Hematopoietic multipotent progenitor cell treated with erythropoietin and hydrocortisone succinate and interleukin-3 and kit ligand, for 8 days (in vitro differentiated cells): ENCODE data around the gene TUBGCP2.

ENCODE experiments used
- DNase-seq: peaks from one replicate; pipeline ENCODE4 v3.0.0-alpha.2; 2015

The TUBGCP2 gene

GRCh38 chr10:133339708-133340380 is 31.2 kb upstream of the TUBGCP2 start:
- DNase-seq, result no peak

DNA sequence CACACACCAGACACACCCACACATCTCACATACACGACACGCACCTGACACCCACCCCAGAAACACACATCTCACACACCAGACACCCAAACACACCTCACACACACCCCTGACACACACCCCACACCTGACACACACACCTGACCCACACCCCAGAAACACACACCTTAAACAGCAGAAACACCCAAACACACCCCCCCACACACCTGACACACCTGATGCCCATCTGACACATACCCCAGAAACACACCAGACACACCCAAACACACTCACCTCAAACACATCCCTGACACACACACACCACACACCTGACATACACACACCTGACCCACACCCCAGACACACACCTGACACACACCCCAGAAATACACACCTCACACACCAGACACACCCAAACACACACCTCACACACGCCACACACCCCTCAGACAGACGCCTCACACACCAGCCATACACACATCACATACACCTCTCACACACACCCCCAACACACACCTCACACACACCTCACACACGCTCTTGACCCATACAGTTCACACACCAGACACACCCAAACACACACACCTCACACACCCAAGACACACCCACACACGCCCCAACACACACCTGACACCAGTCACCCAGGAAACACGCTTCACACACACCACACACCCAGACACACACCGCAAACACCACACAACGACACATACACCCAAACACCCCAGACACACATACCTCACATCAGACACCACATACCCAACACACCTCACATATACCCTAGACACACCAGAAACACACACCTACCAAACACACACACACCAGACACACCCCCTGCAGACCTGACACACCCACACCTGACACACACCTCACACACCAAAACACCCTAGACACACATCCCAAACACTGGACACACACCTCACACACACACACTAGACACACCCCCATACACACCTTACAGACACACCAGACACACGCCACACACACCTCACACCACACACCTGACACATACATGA is 29.7 kb upstream of the TUBGCP2 start:
- DNase-seq, result no peak

- DNase-seq, result no peak
These were observed 28.7 kb upstream of the TUBGCP2 start for GRCh38 chr10:133337370-133337725.

- DNase-seq, result no peak
These were observed 28.1 kb upstream of the TUBGCP2 start, which contains the start of gene CALY for GRCh38 chr10:133336577-133337369. Gene CALY (minus strand): TSS chr10:133336896. CDS start chr10:133328989, 7,907 bp downstream.

DNA sequence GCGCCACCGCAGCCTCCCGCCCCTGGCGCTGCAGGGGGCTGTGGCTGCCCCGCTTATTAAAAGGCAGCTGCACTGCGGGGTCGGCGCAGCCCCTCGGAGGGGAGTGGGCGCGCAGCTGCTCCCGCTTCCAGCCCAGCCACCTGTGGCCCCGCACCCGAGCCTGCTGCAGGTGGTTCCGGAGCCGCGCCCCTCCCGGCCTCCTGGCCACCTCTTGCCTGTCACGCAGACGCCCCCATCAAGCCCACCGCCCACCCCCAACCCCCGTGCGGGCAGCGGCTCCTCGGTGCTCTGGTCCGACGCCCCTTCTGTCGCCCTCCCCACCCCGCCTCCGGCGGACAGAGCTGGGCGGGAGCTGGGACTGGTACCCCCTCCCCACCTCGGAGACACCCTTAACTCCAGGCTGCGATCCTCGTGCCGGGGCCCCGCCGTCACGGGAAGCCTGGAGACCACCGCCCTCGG is 27.5 kb upstream of the TUBGCP2 start:
- no peak for DNase-seq

DNA sequence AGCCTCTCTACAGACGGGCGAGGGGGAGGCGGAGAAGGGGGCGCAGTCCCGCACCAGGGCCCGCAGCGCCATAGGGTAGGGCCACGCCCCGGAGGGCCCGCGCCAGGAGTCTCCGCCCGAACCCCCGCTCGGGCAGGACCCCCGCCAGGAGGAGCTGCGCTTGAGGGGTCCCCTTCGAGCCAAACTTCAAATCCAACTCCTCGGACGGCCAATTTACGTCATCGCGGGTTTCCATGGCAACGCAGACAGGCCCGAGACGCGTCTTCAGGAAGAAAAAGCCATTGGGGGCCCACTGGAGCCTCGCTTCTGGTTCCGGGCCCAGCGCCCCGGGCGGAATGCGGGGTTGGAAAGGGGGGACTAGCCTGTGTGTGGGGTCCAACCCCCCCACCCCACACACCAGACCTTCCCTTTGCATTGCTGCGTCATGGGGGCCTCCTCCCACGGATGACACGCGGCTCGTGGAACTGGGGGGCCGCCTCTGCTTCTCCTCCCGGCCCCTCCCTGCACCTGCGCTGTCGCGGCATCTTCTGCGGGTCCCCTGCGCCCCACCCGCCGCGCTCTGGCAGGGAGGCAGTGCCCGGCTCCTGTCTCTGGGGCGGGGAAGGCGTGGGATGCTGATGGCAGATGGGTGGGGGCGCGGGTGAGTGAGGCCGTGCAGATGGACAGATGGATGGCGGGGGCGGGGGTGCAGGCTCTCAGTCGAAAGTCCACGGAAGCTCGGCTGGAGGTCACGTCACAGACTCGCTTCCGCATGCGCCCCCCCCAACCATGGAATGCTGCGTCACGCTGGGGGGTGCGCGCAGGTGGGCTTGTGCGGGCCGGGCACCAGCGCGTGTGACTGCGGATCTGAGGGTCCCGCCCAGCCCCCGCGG is 26.8 kb upstream of the TUBGCP2 start:
- DNase-seq, result peak; percentile 59

GRCh38 chr10:133334503-133335245 is 26.0 kb upstream of the TUBGCP2 start:
- no peak for DNase-seq

- DNase-seq, result no peak
These were observed 24.4 kb upstream of the TUBGCP2 start for GRCh38 chr10:133332936-133333699.

- DNase-seq, result peak; percentile 82
These were observed 21.0 kb upstream of the TUBGCP2 start for GRCh38 chr10:133329491-133330202.

DNA sequence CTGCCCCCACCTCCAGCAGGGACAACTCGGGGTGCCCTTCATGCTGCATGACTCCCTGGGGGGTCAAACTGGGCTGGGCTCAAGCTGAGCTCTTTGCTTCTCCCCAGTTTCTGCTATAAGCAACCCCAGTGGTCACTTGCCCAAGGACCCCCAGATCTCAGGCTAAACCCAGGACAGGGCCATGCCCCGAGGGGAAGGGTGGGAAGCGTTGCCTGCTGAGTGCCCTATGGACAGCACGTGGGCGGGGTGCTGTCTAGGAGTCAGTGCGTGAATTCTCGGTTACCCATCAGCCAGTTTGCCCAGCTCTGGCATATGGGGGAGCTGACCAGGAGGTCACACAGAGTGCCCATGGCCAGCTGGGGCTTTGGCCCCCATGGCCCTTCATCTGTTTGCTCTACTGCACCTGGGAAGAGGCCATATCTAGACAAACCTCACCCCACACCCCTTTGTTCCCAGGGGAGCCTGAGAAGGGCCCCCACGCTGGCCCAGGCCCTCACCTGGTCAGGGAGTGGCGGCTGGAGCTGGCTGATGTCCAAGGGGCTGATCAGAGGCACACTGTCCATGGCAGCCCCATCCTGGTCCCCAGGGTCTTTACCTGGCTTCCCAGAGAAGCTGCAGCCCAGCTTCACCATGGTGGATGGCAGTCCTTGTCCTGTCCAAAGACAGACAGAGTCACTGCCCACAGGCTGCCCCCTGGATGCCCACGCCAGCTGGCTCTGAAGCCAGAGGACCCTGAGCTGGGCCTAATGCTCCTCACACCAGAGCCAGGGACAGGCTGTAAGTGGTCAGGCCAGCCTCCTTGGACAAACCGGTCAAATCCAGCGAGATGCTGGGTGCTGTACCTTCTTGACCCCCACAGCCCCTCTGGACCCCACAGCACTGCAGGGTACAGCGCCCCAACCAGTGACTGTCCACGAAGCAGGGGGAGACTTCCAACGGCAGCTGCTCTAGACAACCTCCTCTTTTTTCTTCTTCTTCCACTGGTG is 20.0 kb upstream of the TUBGCP2 start:
- DNase-seq, result no peak

- DNase-seq, result no peak
These were observed 19.1 kb upstream of the TUBGCP2 start for GRCh38 chr10:133327651-133328357.

- no peak for DNase-seq
These were observed 18.3 kb upstream of the TUBGCP2 start for GRCh38 chr10:133326745-133327650.

GRCh38 chr10:133326223-133326551 is 17.5 kb upstream of the TUBGCP2 start:
- DNase-seq, result no peak

GRCh38 chr10:133325440-133326222 is 17.0 kb upstream of the TUBGCP2 start:
- DNase-seq, result no peak

GRCh38 chr10:133324857-133325260 is 16.2 kb upstream of the TUBGCP2 start:
- DNase-seq, result no peak

DNA sequence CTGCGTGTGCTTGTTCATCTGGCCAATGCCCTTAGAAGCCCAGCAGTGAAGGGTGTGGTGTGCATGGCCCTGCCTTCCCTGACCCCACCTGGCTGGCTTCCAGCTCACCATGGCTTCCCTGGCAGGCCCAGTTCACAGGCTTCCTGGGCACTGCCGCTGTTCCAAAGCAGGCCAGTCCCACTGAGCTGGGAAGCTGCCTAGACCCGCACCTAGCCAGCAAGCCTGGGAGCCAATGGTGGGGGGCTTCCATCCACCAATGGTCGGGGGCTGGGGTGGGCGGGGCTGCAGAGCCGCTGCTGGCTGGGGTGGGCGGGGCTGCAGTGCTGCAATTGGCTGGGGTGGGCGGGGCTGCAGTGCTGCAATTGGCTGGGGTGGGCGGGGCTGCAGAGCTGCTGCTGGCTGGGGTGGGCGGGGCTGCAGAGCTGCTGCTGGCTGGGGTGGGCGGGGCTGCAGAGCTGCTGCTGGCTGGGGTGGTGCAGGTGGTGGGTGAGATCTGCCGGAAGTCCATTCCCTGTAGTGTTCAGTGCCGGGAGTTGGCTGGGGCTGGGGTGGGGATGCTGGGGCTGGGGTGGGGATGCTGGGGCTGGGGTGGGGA is 15.6 kb upstream of the TUBGCP2 start:
- DNase-seq, result peak; percentile 80
